Fibroblast of lung (primary cell): ENCODE data around the gene LRRC58. TPM values are rescaled to one million over a fixed set of nuclear protein-coding genes. Genes with fewer than 3 reads are reported as not detected.

Experiments used
- DNase-seq, 2 donors: peaks; one replicate each; pipeline versions ENCODE4 v3.0.0 to v3.0.0-alpha.2; 2010; ENCODE audit warnings: low read depth in 2 of 2
- H2AFZ ChIP-seq: 2 replicates; pipeline ENCODE4 v1.5.1; 2012; ENCODE audit warnings: low read length, control low read depth, inconsistent platforms
- H3K27ac ChIP-seq: 2 replicates; pipeline ENCODE4 v1.5.1; 2011; ENCODE audit warnings: low read length, control low read depth; ENCODE audit not compliant: insufficient read depth
- H3K27me3 ChIP-seq: 2 replicates; pipeline ENCODE4 v1.5.1; 2011; ENCODE audit warnings: mild to moderate bottlenecking, low read length; ENCODE audit not compliant: control insufficient read depth, insufficient read depth
- H3K36me3 ChIP-seq: 2 replicates; pipeline ENCODE4 v1.5.1; 2011; ENCODE audit warnings: low read length; ENCODE audit not compliant: control insufficient read depth, insufficient read depth
- H3K4me1 ChIP-seq: 2 replicates; pipeline ENCODE4 v1.5.1; 2011; ENCODE audit warnings: low read length; ENCODE audit not compliant: control insufficient read depth, insufficient read depth; ENCODE audit errors: extremely low read depth
- H3K4me2 ChIP-seq: 2 replicates; pipeline ENCODE4 v1.5.1; 2011; ENCODE audit warnings: low read length, control low read depth; ENCODE audit not compliant: insufficient read depth; ENCODE audit errors: extremely low read depth
- H3K4me3 ChIP-seq, 4 experiments: fragments of 200-600 bp in 1 of 4; sonication (generic) in 1 of 4; replicated peaks in 1 of 4; 2 replicates each; pipeline ENCODE4 v1.5.1; 2011 to 2016; ENCODE audit warnings: low read length in 4 of 4, low read depth in 3 of 4, mild to moderate bottlenecking in 3 of 4, control low read depth in 2 of 4, inconsistent platforms in 1 of 4, mixed read lengths in 1 of 4; ENCODE audit not compliant: insufficient read depth in 1 of 4; ENCODE audit errors: control extremely low read depth in 1 of 4
- H3K79me2 ChIP-seq: 2 replicates; pipeline ENCODE4 v1.5.1; 2012; ENCODE audit warnings: mild to moderate bottlenecking, low read length, inconsistent platforms; ENCODE audit not compliant: control insufficient read depth, insufficient read depth
- H3K9ac ChIP-seq: 2 replicates; pipeline ENCODE4 v1.5.1; 2011; ENCODE audit warnings: mild to moderate bottlenecking, low read length, control low read depth; ENCODE audit not compliant: insufficient read depth
- H3K9me3 ChIP-seq: 2 replicates; pipeline ENCODE4 v1.5.1; 2012; ENCODE audit warnings: low read depth, low read length; ENCODE audit not compliant: control insufficient read depth, insufficient read depth
- H4K20me1 ChIP-seq: 2 replicates; pipeline ENCODE4 v1.5.1; 2011; ENCODE audit warnings: low read length; ENCODE audit not compliant: control insufficient read depth, insufficient read depth; ENCODE audit errors: extremely low read depth
- EZH2 ChIP-seq: IDR thresholded peaks from 2 replicates; pipeline ENCODE4 v1.5.1; 2012; ENCODE audit warnings: low read length, control low read depth, mild to moderate bottlenecking; ENCODE audit errors: missing control alignments
- polyA plus RNA-seq, 2 donors: library from polyadenylated mRNA; depleted of rRNA in 1 of 2; stranded (reverse) in 1 of 2; unstranded in 1 of 2; fragments of >200 nt; gene quantifications; 2 replicates each; pipeline ENCODE4 v1.2.1, GENCODE V29; 2011 to 2012; ENCODE audit warnings: missing spikeins in 1 of 2
- total RNA-seq: library from RNA; depleted of rRNA; stranded (reverse); fragments of >200 nt; gene quantifications from 2 replicates; pipeline ENCODE4 v1.2.1, GENCODE V29; 2014
- TF ChIP-seq, protein P1 (sequence below), 2 donors: IDR thresholded peaks in 1 of 2; conservative IDR thresholded peaks in 1 of 2; 1 replicate in 1 of 2; 2 replicates in 1 of 2; pipeline ENCODE4 v1.5.1; 2011 to 2012; ENCODE audit warnings: low read length in 2 of 2, control low read depth in 1 of 2, inconsistent platforms in 1 of 2, low read depth in 1 of 2, mild to moderate bottlenecking in 1 of 2

The LRRC58 gene
- total and polyA plus RNA-seq, 2 donors (not counting 1 experiment from before 2014, with no cell fraction given): 19.8 to 21.7 TPM

- no peak overlapping the region for H3K9ac ChIP-seq
- H3K4me2 ChIP-seq: no peak overlapping the region
- H3K9me3 ChIP-seq: no peaks in the 10 kb centered on the region
- H3K36me3 ChIP-seq: no peaks in the 10 kb centered on the region
- no peak for DNase-seq
- H3K4me3 ChIP-seq: no peak overlapping the region
- no peak overlapping the region for H2AFZ ChIP-seq
- H3K27ac ChIP-seq: no peak overlapping the region
- no peaks in the 10 kb centered on the region for H3K4me1 ChIP-seq
- TF ChIP-seq, protein P1, sequence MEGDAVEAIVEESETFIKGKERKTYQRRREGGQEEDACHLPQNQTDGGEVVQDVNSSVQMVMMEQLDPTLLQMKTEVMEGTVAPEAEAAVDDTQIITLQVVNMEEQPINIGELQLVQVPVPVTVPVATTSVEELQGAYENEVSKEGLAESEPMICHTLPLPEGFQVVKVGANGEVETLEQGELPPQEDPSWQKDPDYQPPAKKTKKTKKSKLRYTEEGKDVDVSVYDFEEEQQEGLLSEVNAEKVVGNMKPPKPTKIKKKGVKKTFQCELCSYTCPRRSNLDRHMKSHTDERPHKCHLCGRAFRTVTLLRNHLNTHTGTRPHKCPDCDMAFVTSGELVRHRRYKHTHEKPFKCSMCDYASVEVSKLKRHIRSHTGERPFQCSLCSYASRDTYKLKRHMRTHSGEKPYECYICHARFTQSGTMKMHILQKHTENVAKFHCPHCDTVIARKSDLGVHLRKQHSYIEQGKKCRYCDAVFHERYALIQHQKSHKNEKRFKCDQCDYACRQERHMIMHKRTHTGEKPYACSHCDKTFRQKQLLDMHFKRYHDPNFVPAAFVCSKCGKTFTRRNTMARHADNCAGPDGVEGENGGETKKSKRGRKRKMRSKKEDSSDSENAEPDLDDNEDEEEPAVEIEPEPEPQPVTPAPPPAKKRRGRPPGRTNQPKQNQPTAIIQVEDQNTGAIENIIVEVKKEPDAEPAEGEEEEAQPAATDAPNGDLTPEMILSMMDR (conservative IDR thresholded peaks at IDR 0.05 in 1 of 2, IDR thresholded peaks at IDR 0.05 in 1 of 2; ENCODE audit: low read depth in 1 of 2, low read length in 2 of 2): no peak
- TF ChIP-seq EZH2: no peak
- no peaks in the 10 kb centered on the region for H3K27me3 ChIP-seq
- no peaks in the 10 kb centered on the region for H3K79me2 ChIP-seq
- H4K20me1 ChIP-seq: no peaks in the 10 kb centered on the region
These were observed 42.4 kb downstream of the LRRC58 start for GRCh38 chr3:120306519-120307455.

DNA sequence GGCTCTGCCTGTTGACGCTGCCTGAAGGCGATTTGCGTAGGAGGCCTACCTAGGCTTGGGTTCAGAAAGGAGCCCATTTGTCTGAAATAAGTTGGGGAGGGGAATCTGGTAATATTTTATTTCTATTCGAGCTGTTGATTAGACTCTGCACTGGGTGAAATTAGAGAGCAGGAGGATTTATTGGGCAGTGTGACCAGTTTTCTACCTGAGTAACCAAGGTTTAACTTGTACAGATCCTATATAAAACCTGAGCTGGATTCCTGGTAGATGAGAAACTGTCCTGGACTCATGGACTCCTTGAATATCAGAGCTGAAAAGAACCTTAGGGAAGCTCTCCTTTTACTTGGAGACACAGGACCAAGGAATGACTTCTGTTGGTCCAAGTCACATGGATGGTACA lies 44.5 kb downstream of the LRRC58 start:
- Histone ChIP-seq H4K20me1 (no peaks in the 10 kb centered on the region), H3K9me3 (no peaks in the 10 kb centered on the region), H3K27ac (no peak overlapping the region), H3K9ac (no peak overlapping the region), H3K4me1 (no peaks in the 10 kb centered on the region), H3K4me2 (no peak overlapping the region), H2AFZ (no peak overlapping the region), H3K79me2 (no peaks in the 10 kb centered on the region), H3K27me3 (no peaks in the 10 kb centered on the region), H3K36me3 (no peaks in the 10 kb centered on the region), H3K4me3 (no peak overlapping the region)
- no peak for TF ChIP-seq EZH2
- TF ChIP-seq, protein P1 (conservative IDR thresholded peaks at IDR 0.05 in 1 of 2, IDR thresholded peaks at IDR 0.05 in 1 of 2; ENCODE audit: low read depth in 1 of 2, low read length in 2 of 2): no peak
- no peak for DNase-seq

DNA sequence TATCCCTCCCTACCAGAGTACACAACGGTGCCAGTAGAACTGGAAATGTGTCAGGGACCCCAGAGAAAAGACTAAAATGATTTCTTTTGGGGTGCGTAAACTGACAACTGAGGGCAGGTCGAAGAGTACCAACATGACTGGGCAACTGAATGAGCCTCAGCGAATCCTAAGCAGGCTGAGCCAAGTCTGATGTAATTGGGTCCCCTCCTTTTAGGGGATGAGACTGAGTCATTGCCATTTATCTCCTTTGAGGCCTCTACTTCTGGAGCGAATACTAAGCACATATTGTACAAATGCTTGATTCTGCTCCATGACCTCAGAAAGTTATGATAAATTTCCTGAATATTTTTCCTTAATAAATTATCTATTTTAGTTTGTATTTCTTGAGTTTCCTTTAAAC lies 46.8 kb downstream of the LRRC58 start:
- Histone ChIP-seq H3K9ac (no peak overlapping the region), H3K36me3 (no peaks in the 10 kb centered on the region), H2AFZ (no peak overlapping the region), H3K4me3 (no peak overlapping the region), H3K4me2 (no peak overlapping the region), H3K9me3 (no peaks in the 10 kb centered on the region), H3K4me1 (no peaks in the 10 kb centered on the region), H3K79me2 (no peaks in the 10 kb centered on the region), H3K27me3 (no peaks in the 10 kb centered on the region), H3K27ac (no peak overlapping the region), H4K20me1 (no peaks in the 10 kb centered on the region)
- DNase-seq: peak; percentile 23 to 44
- TF ChIP-seq, protein P1 (conservative IDR thresholded peaks at IDR 0.05 in 1 of 2, IDR thresholded peaks at IDR 0.05 in 1 of 2; ENCODE audit: low read depth in 1 of 2, low read length in 2 of 2): no peak
- TF ChIP-seq EZH2: no peak
